Right ventricle myocardium inferior (tissue), 1 donor: ENCODE results near the gene SLC31A1. TPM values are rescaled to one million over a fixed set of nuclear protein-coding genes. Genes with fewer than 3 reads are reported as not detected.

Source experiments
- ATAC-seq: fragments of 200-7000 bp; cut with Tn5 transposase; one replicate; pipeline ENCODE4 v1.9.1; 2020; ENCODE audit warnings: mild to moderate bottlenecking, moderate library complexity
- DNase-seq: peaks from one replicate; pipeline ENCODE4 v3.0.0; 2021; ENCODE audit errors: missing footprints
- intact Hi-C: fragments of 100-400 bp; cut with DNase I; formaldehyde crosslinking; loops from one replicate; pipeline ENCODE4 v1.11.0; 2022
- long read RNA-seq: library from polyadenylated mRNA; unstranded; transcript quantifications from one replicate; pipeline ENCODE4 v2.0.0, GENCODE V29; 2021
- total RNA-seq: library from RNA; stranded (reverse); fragmentation: NEBNext Ultra II Directional; extraction: Animal tissue kit (Norgen Biotek cat#: 25700); gene quantifications from one replicate; pipeline ENCODE4 v1.2.1, GENCODE V29; 2021
- donor health status: DM: no; HTN: yes; CAD: no; lungs with severe emphysema.

Gene SLC31A1
- 12.0 TPM for total RNA-seq
- long read RNA-seq, full-length matches to known transcripts = 11 of 12 reads
- long read RNA-seq, partial matches to known transcripts = 1 of 12 reads
- long read RNA-seq, other reads (novel, unspliced or antisense) = 0 of 12 reads

GRCh38 chr9:113221003-113221799 lies at the start of gene SLC31A1, which contains the start of gene FKBP15:
TSS of gene SLC31A1 (plus strand) at chr9:113221544. CDS start at chr9:113256149, 34,605 bp downstream.
TSS of gene FKBP15 (minus strand) at chr9:113221277. CDS start at chr9:113221243, 34 bp downstream.
- DNase-seq (peak; percentile 98), ATAC-seq (peak; percentile 99)
- intact Hi-C loops = loop anchor here (2.0 kb wide), 1 partner anchor 54 kb away; the partner anchor contains the start of genes CDC26 and PRPF4

GRCh38 chr9:113173341-113173740 lies 48.0 kb upstream of the SLC31A1 start:
- intact Hi-C loops = no loop called here
- no peak for ATAC-seq
- no peak for DNase-seq

GRCh38 chr9:113176803-113177202 lies 44.5 kb upstream of the SLC31A1 start:
- intact Hi-C loops = no loop called here
- ATAC-seq = no peak
- DNase-seq = no peak

- intact Hi-C loops = no loop called here
- ATAC-seq = no peak
- no peak for DNase-seq
These were observed 44.1 kb upstream of the SLC31A1 start for GRCh38 chr9:113177251-113177650.

GRCh38 chr9:113178087-113178486 lies 43.3 kb upstream of the SLC31A1 start:
- DNase-seq (no peak), ATAC-seq (no peak)
- intact Hi-C loops = no loop called here

- DNase-seq (no peak), ATAC-seq (peak; percentile 81)
- intact Hi-C loops = no loop called here
These were observed 41.5 kb upstream of the SLC31A1 start for GRCh38 chr9:113179839-113180238.

- intact Hi-C loops = no loop called here
- DNase-seq = no peak
- ATAC-seq = no peak
These were observed 40.2 kb upstream of the SLC31A1 start for GRCh38 chr9:113181165-113181564.

GRCh38 chr9:113183956-113184488 lies 37.3 kb upstream of the SLC31A1 start:
- intact Hi-C loops = no loop called here
- DNase-seq (no peak), ATAC-seq (no peak)

- ATAC-seq (no peak), DNase-seq (no peak)
- intact Hi-C loops = no loop called here
These were observed 36.8 kb upstream of the SLC31A1 start for GRCh38 chr9:113184539-113184938.

GRCh38 chr9:113185271-113185670 lies 36.1 kb upstream of the SLC31A1 start:
- DNase-seq = no peak
- intact Hi-C loops = no loop called here
- no peak for ATAC-seq

- ATAC-seq (no peak), DNase-seq (no peak)
- intact Hi-C loops = no loop called here
These were observed 35.1 kb upstream of the SLC31A1 start for GRCh38 chr9:113186137-113186755.

GRCh38 chr9:113187929-113188595 lies 33.3 kb upstream of the SLC31A1 start:
- intact Hi-C loops = loop anchor here (1.0 kb wide), 1 partner anchor 21 kb away; no protein-coding TSS in a partner anchor
- ATAC-seq (peak; percentile 82), DNase-seq (peak; percentile 75)

- no peak for ATAC-seq
- intact Hi-C loops = no loop called here
- DNase-seq = no peak
These were observed 28.9 kb upstream of the SLC31A1 start for GRCh38 chr9:113192455-113192854.

GRCh38 chr9:113199683-113200329 lies 21.5 kb upstream of the SLC31A1 start:
- intact Hi-C loops = no loop called here
- no peak for DNase-seq
- no peak for ATAC-seq

- DNase-seq (no peak), ATAC-seq (no peak)
- intact Hi-C loops = no loop called here
These were observed 15.9 kb upstream of the SLC31A1 start for GRCh38 chr9:113205432-113205831.

GRCh38 chr9:113205861-113206260 lies 15.5 kb upstream of the SLC31A1 start:
- DNase-seq = no peak
- intact Hi-C loops = no loop called here
- ATAC-seq = no peak

GRCh38 chr9:113210815-113211214 lies 10.5 kb upstream of the SLC31A1 start:
- DNase-seq (no peak), ATAC-seq (no peak)
- intact Hi-C loops = no loop called here

GRCh38 chr9:113215132-113215531 lies 6.2 kb upstream of the SLC31A1 start:
- ATAC-seq (no peak), DNase-seq (no peak)
- intact Hi-C loops = no loop called here

- intact Hi-C loops = no loop called here
- no peak for DNase-seq
- no peak for ATAC-seq
These were observed 4.9 kb upstream of the SLC31A1 start for GRCh38 chr9:113216406-113216805.
